ENCODE measurements around the gene AGER.

The AGER gene

DNA sequence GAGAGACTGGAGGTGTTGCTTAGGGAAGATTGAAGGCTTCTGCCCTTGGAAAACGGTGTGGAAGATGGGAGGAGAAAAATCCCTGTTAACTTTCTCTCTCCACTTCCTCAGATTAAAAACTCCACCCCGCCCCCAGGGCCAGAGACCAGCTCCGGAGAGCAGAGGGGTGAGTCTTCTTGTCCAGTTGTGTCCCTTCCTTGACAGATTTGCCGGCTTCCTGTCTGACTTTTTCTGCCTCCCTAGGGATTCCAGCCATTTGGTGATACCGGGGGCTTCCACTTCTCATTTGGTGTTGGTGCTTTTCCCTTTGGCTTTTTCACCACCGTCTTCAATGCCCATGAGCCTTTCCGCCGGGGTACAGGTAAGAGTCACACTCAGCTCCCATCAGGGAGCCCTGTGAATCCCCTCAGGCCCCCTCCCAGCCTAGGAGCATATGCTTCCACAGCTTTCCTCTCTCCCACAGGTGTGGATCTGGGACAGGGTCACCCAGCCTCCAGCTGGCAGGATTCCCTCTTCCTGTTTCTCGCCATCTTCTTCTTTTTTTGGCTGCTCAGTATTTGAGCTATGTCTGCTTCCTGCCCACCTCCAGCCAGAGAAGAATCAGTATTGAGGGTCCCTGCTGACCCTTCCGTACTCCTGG is 4.2 kb downstream of the AGER start:
- TF ChIP-seq OSR1 (CRISPR knock-in tag; IDR thresholded peaks at IDR 0.05) = no peak
- TF ChIP-seq SNAI2 (CRISPR knock-in tag; IDR thresholded peaks at IDR 0.05) = no peak
- TF ChIP-seq ARNTL (CRISPR knock-in tag; IDR thresholded peaks at IDR 0.05; ENCODE audit: borderline replicate concordance, low read depth) = no peak
- TF ChIP-seq TCF4 (CRISPR knock-in tag; IDR thresholded peaks at IDR 0.05; ENCODE audit: borderline replicate concordance) = no peak
- TF ChIP-seq ZNF565 (CRISPR knock-in tag; conservative IDR thresholded peaks at IDR 0.05; ENCODE audit: low read depth) = no peak
- TF ChIP-seq ZNF8 (CRISPR knock-in tag; IDR thresholded peaks at IDR 0.05) = no peak
- TF ChIP-seq CSDC2 (CRISPR knock-in tag; IDR thresholded peaks at IDR 0.05) = no peak
- TF ChIP-seq, protein P1, sequence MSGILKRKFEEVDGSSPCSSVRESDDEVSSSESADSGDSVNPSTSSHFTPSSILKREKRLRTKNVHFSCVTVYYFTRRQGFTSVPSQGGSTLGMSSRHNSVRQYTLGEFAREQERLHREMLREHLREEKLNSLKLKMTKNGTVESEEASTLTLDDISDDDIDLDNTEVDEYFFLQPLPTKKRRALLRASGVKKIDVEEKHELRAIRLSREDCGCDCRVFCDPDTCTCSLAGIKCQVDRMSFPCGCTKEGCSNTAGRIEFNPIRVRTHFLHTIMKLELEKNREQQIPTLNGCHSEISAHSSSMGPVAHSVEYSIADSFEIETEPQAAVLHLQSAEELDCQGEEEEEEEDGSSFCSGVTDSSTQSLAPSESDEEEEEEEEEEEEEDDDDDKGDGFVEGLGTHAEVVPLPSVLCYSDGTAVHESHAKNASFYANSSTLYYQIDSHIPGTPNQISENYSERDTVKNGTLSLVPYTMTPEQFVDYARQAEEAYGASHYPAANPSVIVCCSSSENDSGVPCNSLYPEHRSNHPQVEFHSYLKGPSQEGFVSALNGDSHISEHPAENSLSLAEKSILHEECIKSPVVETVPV (CRISPR knock-in tag; IDR thresholded peaks at IDR 0.05) = no peak
- no peak for TF ChIP-seq GLIS3 (CRISPR knock-in tag; IDR thresholded peaks at IDR 0.05)
- no peak for TF ChIP-seq ZNF70 (CRISPR knock-in tag; IDR thresholded peaks at IDR 0.05)
- TF ChIP-seq ZFP30 (CRISPR knock-in tag; IDR thresholded peaks at IDR 0.05) = no peak
- TF ChIP-seq, protein P2, sequence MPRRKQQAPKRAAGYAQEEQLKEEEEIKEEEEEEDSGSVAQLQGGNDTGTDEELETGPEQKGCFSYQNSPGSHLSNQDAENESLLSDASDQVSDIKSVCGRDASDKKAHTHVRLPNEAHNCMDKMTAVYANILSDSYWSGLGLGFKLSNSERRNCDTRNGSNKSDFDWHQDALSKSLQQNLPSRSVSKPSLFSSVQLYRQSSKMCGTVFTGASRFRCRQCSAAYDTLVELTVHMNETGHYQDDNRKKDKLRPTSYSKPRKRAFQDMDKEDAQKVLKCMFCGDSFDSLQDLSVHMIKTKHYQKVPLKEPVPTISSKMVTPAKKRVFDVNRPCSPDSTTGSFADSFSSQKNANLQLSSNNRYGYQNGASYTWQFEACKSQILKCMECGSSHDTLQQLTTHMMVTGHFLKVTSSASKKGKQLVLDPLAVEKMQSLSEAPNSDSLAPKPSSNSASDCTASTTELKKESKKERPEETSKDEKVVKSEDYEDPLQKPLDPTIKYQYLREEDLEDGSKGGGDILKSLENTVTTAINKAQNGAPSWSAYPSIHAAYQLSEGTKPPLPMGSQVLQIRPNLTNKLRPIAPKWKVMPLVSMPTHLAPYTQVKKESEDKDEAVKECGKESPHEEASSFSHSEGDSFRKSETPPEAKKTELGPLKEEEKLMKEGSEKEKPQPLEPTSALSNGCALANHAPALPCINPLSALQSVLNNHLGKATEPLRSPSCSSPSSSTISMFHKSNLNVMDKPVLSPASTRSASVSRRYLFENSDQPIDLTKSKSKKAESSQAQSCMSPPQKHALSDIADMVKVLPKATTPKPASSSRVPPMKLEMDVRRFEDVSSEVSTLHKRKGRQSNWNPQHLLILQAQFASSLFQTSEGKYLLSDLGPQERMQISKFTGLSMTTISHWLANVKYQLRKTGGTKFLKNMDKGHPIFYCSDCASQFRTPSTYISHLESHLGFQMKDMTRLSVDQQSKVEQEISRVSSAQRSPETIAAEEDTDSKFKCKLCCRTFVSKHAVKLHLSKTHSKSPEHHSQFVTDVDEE (CRISPR knock-in tag; IDR thresholded peaks at IDR 0.05) = no peak
- TF ChIP-seq, protein P3, sequence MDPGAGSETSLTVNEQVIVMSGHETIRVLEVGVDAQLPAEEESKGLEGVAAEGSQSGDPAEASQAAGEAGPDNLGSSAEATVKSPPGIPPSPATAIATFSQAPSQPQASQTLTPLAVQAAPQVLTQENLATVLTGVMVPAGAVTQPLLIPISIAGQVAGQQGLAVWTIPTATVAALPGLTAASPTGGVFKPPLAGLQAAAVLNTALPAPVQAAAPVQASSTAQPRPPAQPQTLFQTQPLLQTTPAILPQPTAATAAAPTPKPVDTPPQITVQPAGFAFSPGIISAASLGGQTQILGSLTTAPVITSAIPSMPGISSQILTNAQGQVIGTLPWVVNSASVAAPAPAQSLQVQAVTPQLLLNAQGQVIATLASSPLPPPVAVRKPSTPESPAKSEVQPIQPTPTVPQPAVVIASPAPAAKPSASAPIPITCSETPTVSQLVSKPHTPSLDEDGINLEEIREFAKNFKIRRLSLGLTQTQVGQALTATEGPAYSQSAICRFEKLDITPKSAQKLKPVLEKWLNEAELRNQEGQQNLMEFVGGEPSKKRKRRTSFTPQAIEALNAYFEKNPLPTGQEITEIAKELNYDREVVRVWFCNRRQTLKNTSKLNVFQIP (CRISPR knock-in tag; IDR thresholded peaks at IDR 0.05; ENCODE audit: borderline replicate concordance, low read depth) = no peak
- TF ChIP-seq ESRRG (CRISPR knock-in tag; IDR thresholded peaks at IDR 0.05) = no peak
- TF ChIP-seq ZC3H10 (CRISPR knock-in tag; IDR thresholded peaks at IDR 0.05) = no peak
- ATAC-seq = no peak

DNA sequence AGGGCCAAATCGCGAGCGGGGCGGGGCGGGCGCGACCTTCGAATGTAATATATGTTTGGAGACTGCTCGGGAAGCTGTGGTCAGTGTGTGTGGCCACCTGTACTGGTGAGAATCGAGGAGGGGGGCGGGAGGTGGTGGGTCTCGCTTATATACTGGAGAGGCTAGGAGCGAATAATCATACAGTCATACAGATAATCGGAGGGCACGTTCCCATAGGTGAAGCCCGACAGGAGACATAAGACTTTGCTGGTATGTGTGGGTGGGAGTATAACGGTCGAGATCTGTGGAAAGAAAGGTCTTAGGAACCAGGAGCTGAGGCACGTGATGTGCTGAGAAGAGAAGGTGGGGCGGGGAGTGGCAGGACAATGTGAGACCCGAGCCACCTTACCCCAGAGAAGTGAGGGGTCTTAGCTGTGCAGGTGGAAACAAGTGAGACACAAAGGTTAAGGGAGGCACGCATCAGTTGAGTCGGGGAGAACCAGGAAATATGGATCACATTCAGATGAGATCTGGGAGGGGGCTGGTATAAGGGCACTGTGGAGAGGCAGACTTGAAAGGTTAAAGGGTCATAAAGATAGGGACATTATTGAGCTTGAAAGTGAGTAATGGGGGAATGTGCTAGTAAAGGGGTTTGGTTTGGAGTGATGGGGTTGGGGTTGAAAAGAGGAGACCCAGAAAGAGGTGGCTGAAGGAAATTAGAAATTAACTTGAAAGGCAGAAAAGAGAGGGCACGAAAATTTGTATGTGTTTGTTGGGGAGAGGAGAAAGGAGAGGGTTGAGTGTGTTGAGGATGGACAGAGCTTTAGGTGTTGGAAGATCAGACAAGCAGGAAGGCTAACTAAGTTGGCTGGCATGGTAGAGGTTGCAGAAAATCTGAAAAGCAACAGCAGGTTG is 5.3 kb downstream of the AGER start:
- ATAC-seq = no peak

More for the DNA sequence above, 5.3 kb downstream of the AGER start:
- TF ChIP-seq GLIS3 (CRISPR knock-in tag; IDR thresholded peaks at IDR 0.05) (no peak), ISL1 (CRISPR knock-in tag; IDR thresholded peaks at IDR 0.05) (no peak), ZNF8 (CRISPR knock-in tag; IDR thresholded peaks at IDR 0.05) (no peak), RARB (CRISPR knock-in tag; IDR thresholded peaks at IDR 0.05) (no peak), PATZ1 (CRISPR knock-in tag; IDR thresholded peaks at IDR 0.05; ENCODE audit: borderline replicate concordance) (no peak), TOX (CRISPR knock-in tag; IDR thresholded peaks at IDR 0.05; ENCODE audit: borderline replicate concordance) (no peak)
- TF ChIP-seq, protein P2 (CRISPR knock-in tag; IDR thresholded peaks at IDR 0.05) = no peak
